ENCODE data around the gene SNRNP40.

Gene SNRNP40

DNA sequence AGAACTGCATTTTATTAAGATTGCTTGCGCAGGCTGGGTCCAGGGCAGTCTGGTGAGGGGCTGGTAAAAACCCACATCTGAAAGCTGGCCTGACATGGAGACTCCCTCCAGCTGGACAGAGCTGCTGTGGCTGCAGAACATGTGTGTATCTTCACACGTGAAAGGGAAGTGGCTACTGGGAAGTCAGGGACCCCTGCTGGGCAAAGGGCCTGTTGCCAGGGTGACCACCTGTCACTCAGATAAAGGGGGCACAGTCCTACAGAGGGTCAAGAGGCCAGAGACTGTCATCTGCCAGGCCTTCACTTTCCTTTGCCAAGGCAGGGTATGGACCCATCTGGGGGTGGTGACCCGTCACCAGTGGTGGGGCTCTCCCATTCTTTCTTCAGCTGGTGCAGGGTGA lies 74.4 kb downstream of the SNRNP40 start:
- Histone ChIP-seq H3K4me3 (ENCODE audit: severe bottlenecking) (no peak overlapping the region), H3K36me3 (ENCODE audit: low read depth) (no peaks in the 10 kb centered on the region), H3K4me1 (ENCODE audit: insufficient read depth, poor library complexity, severe bottlenecking) (no peaks in the 10 kb centered on the region), H3K9me3 (ENCODE audit: severe bottlenecking) (no peaks in the 10 kb centered on the region), H3K27me3 (ENCODE audit: insufficient read depth, poor library complexity, severe bottlenecking) (no peaks in the 10 kb centered on the region), H3K27ac (ENCODE audit: poor library complexity, severe bottlenecking) (no peak overlapping the region)
- ATAC-seq (ENCODE audit: low read depth) (no peak), DNase-seq (ENCODE audit: low spot score) (no peak)
- TF ChIP-seq CTCF (IDR thresholded peaks at IDR 0.05; ENCODE audit: poor library complexity, severe bottlenecking) = no peak

GRCh38 chr1:31221072-31221471 lies 75.5 kb downstream of the SNRNP40 start:
- DNase-seq (ENCODE audit: low spot score) (no peak), ATAC-seq (ENCODE audit: low read depth) (peak; percentile 27; the same call in 1 of the 3 replicates)
- no peaks in the 10 kb centered on the region for H3K36me3 ChIP-seq (ENCODE audit: low read depth)
- no peaks in the 10 kb centered on the region for H3K27me3 ChIP-seq (ENCODE audit: insufficient read depth, poor library complexity, severe bottlenecking)
- no peak overlapping the region for H3K4me3 ChIP-seq (ENCODE audit: severe bottlenecking)
- TF ChIP-seq CTCF (IDR thresholded peaks at IDR 0.05; ENCODE audit: poor library complexity, severe bottlenecking) = no peak
- H3K9me3 ChIP-seq (ENCODE audit: severe bottlenecking) = no peaks in the 10 kb centered on the region
- no peaks in the 10 kb centered on the region for H3K4me1 ChIP-seq (ENCODE audit: insufficient read depth, poor library complexity, severe bottlenecking)
- no peak overlapping the region for H3K27ac ChIP-seq (ENCODE audit: poor library complexity, severe bottlenecking)

- no peak for TF ChIP-seq CTCF (IDR thresholded peaks at IDR 0.05; ENCODE audit: poor library complexity, severe bottlenecking)
- DNase-seq (ENCODE audit: low spot score) (no peak), ATAC-seq (ENCODE audit: low read depth) (no peak)
- H3K36me3 ChIP-seq (ENCODE audit: low read depth) = no peaks in the 10 kb centered on the region
- no peaks in the 10 kb centered on the region for H3K9me3 ChIP-seq (ENCODE audit: severe bottlenecking)
- no peaks in the 10 kb centered on the region for H3K4me1 ChIP-seq (ENCODE audit: insufficient read depth, poor library complexity, severe bottlenecking)
- H3K27me3 ChIP-seq (ENCODE audit: insufficient read depth, poor library complexity, severe bottlenecking) = no peaks in the 10 kb centered on the region
- H3K27ac ChIP-seq (ENCODE audit: poor library complexity, severe bottlenecking) = no peak overlapping the region
- H3K4me3 ChIP-seq (ENCODE audit: severe bottlenecking) = no peak overlapping the region
These were observed 77.1 kb downstream of the SNRNP40 start for GRCh38 chr1:31219489-31219888.

DNA sequence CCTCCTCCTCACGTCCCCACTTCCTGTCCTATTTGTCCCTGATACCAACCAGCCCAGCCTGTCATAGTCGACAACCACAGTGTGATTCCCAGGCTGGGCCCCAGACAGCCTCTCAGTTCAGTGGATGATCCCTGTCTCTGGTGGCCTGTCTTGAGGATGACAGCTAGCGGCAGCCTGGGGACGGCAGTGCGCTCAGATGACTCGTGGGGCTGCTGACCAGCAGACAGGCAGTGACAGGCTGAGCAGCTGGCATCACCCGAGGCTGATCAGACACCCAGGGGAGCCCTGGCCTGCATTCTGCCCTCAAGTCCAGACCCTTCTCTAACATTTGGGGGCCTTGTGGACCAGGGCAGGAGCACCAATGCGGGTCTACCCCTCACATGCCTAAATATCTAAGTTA lies 77.9 kb downstream of the SNRNP40 start:
- Histone ChIP-seq H3K27ac (ENCODE audit: poor library complexity, severe bottlenecking) (no peak overlapping the region), H3K36me3 (ENCODE audit: low read depth) (no peaks in the 10 kb centered on the region), H3K27me3 (ENCODE audit: insufficient read depth, poor library complexity, severe bottlenecking) (no peaks in the 10 kb centered on the region), H3K4me1 (ENCODE audit: insufficient read depth, poor library complexity, severe bottlenecking) (no peaks in the 10 kb centered on the region), H3K9me3 (ENCODE audit: severe bottlenecking) (no peaks in the 10 kb centered on the region), H3K4me3 (ENCODE audit: severe bottlenecking) (no peak overlapping the region)
- TF ChIP-seq CTCF (IDR thresholded peaks at IDR 0.05; ENCODE audit: poor library complexity, severe bottlenecking) = no peak
- ATAC-seq (ENCODE audit: low read depth) (no peak), DNase-seq (ENCODE audit: low spot score) (no peak)

DNA sequence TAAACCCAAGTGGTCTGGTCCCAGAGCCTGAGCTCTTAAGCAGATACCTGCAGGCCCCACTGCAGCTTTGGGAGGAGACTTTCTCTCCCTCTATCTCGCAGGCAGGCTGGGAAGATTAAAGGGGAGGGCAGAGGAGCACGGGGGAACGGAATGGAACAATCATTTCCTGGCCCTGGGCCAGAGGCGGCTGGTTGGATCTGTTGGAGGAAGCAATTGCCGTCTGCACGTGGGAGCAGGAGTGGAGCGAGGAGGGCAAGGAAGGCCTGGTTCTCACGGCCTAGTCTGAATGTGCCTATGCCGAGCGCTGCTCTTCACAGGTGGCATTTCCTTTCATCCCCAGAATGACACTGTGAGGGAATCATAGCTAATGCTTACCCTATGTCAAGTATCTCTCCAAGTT lies 80.6 kb downstream of the SNRNP40 start:
- TF ChIP-seq CTCF (IDR thresholded peaks at IDR 0.05; ENCODE audit: poor library complexity, severe bottlenecking) = no peak
- Histone ChIP-seq H3K9me3 (ENCODE audit: severe bottlenecking) (no peaks in the 10 kb centered on the region), H3K4me3 (ENCODE audit: severe bottlenecking) (no peak overlapping the region), H3K36me3 (ENCODE audit: low read depth) (no peaks in the 10 kb centered on the region), H3K27ac (ENCODE audit: poor library complexity, severe bottlenecking) (no peak overlapping the region), H3K4me1 (ENCODE audit: insufficient read depth, poor library complexity, severe bottlenecking) (no peaks in the 10 kb centered on the region), H3K27me3 (ENCODE audit: insufficient read depth, poor library complexity, severe bottlenecking) (no peaks in the 10 kb centered on the region)
- ATAC-seq (ENCODE audit: low read depth) (peak; percentile 29; the same call in 1 of the 3 replicates), DNase-seq (ENCODE audit: low spot score) (no peak)
